ENCODE measurements around the gene CIRBP. TPM values are rescaled to one million over a fixed set of nuclear protein-coding genes. Genes with fewer than 3 reads are reported as not detected.

The CIRBP gene
- total RNA-seq, 2 donors from 2014 or later, result 282 to 301 TPM

DNA sequence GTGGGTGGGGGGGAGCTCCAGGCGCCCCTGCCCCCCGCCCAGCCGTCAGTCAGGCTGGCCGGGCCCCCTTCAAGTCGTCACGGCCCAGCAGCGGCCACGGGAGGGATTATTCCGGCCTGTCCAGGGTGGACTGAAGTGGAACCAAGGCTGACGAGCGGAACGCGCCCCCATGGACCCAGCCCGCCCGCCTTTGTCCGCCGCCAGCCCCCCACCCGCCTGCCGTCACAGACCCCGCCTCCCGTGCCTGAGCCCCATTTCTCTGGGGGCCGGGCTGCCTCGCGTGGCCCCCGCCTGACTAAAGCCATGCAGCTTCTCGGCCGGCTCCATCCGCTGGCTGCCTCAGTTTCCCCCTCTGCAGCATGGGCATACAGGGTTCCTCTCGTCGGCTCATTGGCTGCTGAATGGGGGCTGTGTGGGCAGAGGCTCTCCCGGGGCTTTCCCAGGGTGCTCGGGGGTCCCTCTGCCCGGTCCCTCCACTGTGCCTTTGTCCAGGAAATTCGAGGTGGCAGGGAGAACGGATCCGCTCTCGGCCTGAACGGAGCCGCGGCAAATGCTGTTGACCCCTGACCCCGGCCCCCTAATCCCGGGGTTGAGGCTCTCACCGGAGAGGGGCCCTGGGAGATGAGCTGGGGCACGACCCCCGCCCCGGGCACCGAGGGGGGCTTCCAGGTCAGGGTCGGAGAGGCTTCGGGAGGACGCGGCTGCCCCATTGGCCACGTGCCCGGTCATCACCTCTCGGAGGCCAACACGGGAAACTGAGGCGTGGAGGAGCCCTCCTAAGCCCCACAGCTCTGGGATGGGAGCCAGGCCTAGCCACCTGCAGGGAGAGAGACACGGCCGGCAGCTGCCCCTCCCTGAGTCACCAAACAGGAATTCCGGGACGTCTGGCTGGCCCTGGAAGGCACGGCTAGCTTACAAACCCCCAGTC is 43.9 kb downstream of the CIRBP start:
- Histone ChIP-seq H3K36me3 (ENCODE audit: control insufficient read depth, insufficient read depth, low read length) (no peaks in the 10 kb centered on the region), H3K4me1 (ENCODE audit: control insufficient read depth, insufficient read depth, low read length) (no peaks in the 10 kb centered on the region), H3K27ac (ENCODE audit: low read depth, low read length) (no peak overlapping the region), H3K27me3 (ENCODE audit: control insufficient read depth, insufficient read depth, low read length, poor library complexity, severe bottlenecking) (peaks cover 15% of the 10 kb centered on the region), H3K9ac (ENCODE audit: extremely low read depth, low read length, poor library complexity, severe bottlenecking) (no peak overlapping the region), H3K9me3 (ENCODE audit: control insufficient read depth, low read length) (no peaks in the 10 kb centered on the region), H3K4me3 (ENCODE audit: low read length) (no peak overlapping the region)
- TF ChIP-seq, protein P1, sequence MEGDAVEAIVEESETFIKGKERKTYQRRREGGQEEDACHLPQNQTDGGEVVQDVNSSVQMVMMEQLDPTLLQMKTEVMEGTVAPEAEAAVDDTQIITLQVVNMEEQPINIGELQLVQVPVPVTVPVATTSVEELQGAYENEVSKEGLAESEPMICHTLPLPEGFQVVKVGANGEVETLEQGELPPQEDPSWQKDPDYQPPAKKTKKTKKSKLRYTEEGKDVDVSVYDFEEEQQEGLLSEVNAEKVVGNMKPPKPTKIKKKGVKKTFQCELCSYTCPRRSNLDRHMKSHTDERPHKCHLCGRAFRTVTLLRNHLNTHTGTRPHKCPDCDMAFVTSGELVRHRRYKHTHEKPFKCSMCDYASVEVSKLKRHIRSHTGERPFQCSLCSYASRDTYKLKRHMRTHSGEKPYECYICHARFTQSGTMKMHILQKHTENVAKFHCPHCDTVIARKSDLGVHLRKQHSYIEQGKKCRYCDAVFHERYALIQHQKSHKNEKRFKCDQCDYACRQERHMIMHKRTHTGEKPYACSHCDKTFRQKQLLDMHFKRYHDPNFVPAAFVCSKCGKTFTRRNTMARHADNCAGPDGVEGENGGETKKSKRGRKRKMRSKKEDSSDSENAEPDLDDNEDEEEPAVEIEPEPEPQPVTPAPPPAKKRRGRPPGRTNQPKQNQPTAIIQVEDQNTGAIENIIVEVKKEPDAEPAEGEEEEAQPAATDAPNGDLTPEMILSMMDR (conservative IDR thresholded peaks at IDR 0.05), result no peak
- DNase-seq, result peak; percentile 78
- H3K4me1 Mint-ChIP-seq, result no peaks in the 10 kb centered on the region
- no peaks in the 10 kb centered on the region for H3K36me3 Mint-ChIP-seq (ENCODE audit: low read depth)
- no peak overlapping the region for H3K27ac Mint-ChIP-seq
- H3K27me3 Mint-ChIP-seq (ENCODE audit: insufficient read depth), result peaks cover 18% of the 10 kb centered on the region
- no peaks in the 10 kb centered on the region for H3K9me3 Mint-ChIP-seq
- WGBS, 2 experiments (ENCODE audit: insufficient coverage in 1 of 2, insufficient read length in 1 of 2), result 83 to 90% methylated on average over 19 to 61 of the region's 61 CpGs
- H3K4me3 Mint-ChIP-seq, result no peak overlapping the region

DNA sequence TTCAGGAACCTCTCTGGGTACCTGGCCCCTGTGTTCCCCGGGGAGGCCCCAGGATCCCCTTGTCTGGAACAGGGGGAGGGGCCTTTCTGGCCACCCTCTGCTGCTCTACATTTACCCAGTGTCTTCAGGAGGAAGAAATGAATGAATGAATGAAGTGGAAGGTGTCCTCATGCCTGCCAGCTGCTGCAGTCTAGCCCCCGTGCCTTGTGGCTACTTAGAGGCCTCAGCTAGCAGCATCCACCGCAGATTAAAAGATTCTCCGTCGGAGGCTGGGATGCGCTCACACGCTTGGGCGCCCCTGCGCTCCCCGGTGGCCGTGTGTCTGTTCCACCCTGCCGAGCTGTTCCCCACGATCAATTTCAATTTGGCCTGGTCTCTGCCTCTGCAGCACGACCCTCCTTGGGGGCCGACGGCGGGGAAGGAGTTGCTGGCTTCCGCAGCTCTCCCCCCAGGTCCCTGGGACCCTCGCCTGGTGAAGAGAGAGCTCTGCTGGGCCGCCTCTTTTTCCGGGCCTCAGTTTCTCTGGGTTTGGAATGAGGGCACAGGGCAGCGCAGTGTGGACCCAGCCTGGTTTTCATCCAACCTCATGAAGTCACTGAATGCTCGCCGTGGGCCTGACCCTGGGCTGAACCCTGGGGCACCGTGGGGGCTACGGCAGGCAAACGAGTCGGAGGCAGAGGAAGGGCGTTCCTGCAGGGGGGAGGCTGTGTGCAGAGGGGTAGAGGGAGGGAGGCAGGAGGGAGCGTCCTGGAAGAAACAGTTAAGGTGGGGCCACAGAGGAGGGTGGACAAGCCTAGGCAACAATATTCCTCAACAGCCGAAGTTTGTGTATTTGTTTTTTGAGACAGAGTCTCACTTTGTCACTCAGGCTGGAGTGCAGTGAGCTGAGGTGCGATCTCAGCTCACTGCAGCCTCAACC is 44.8 kb downstream of the CIRBP start:
- no peak overlapping the region for H3K9ac ChIP-seq (ENCODE audit: extremely low read depth, low read length, poor library complexity, severe bottlenecking)
- no peak overlapping the region for H3K27ac ChIP-seq (ENCODE audit: low read depth, low read length)
- Mint-ChIP-seq H3K9me3 (no peaks in the 10 kb centered on the region), H3K4me1 (no peaks in the 10 kb centered on the region), H3K27ac (no peak overlapping the region), H3K4me3 (no peak overlapping the region), H3K27me3 (ENCODE audit: insufficient read depth) (peaks cover 18% of the 10 kb centered on the region), H3K36me3 (ENCODE audit: low read depth) (no peaks in the 10 kb centered on the region)
- peaks cover 15% of the 10 kb centered on the region for H3K27me3 ChIP-seq (ENCODE audit: control insufficient read depth, insufficient read depth, low read length, poor library complexity, severe bottlenecking)
- H3K4me1 ChIP-seq (ENCODE audit: control insufficient read depth, insufficient read depth, low read length), result no peaks in the 10 kb centered on the region
- DNase-seq, result no peak
- no peak overlapping the region for H3K4me3 ChIP-seq (ENCODE audit: low read length)
- 78 to 88% methylated on average over 19 to 32 of the region's 32 CpGs for WGBS, 2 experiments (ENCODE audit: insufficient coverage in 1 of 2, insufficient read length in 1 of 2)
- TF ChIP-seq, protein P1 (conservative IDR thresholded peaks at IDR 0.05), result no peak
- H3K36me3 ChIP-seq (ENCODE audit: control insufficient read depth, insufficient read depth, low read length), result no peaks in the 10 kb centered on the region
- H3K9me3 ChIP-seq (ENCODE audit: control insufficient read depth, low read length), result no peaks in the 10 kb centered on the region

DNA sequence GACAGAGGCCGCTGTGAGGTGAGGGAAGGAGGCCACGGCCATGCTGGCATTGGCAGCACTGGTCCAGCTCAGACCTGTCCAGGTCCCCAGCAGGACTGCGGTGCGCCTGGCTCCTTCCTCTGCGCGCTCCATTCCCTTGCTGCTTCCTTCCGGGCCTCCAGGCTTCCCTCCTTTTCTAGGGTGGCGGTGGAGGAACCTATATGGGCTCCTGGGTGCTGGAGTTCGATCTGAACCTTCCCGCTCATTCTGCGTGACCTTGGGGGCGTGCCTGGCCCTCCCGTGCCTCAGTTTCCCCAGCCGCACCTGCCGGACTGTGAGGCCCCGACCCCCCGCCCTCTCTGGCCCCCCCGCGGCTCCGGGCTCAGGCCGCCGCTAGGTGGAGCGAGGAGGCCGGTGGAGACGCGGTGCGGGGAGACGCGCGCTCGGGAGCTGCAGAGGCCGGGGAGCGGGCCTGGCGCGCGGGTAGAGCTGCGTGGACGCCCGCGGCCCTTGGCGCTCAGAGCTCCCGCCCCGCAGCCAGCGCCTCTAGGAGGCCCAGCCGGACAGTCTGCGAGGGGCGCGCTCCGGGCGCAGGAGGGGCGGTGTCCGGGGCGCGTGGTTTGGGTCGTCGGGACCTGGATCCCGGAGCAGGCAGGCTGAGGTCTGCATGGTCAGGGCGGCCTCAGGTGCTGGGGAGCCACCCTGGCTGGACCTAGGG is 46.5 kb downstream of the CIRBP start:
- no peaks in the 10 kb centered on the region for H3K9me3 ChIP-seq (ENCODE audit: control insufficient read depth, low read length)
- Mint-ChIP-seq H3K27ac (no peak overlapping the region), H3K9me3 (no peaks in the 10 kb centered on the region), H3K4me3 (peak overlapping the region; percentile 13), H3K27me3 (ENCODE audit: insufficient read depth) (peaks cover 18% of the 10 kb centered on the region), H3K36me3 (ENCODE audit: low read depth) (no peaks in the 10 kb centered on the region), H3K4me1 (no peaks in the 10 kb centered on the region)
- TF ChIP-seq, protein P1 (conservative IDR thresholded peaks at IDR 0.05), result peak; percentile 85
- no peaks in the 10 kb centered on the region for H3K4me1 ChIP-seq (ENCODE audit: control insufficient read depth, insufficient read depth, low read length)
- WGBS, 2 experiments (ENCODE audit: insufficient coverage in 1 of 2, insufficient read length in 1 of 2), result 21% methylated on average over 24 to 58 of the region's 58 CpGs
- no peak overlapping the region for H3K27ac ChIP-seq (ENCODE audit: low read depth, low read length)
- peaks cover 15% of the 10 kb centered on the region for H3K27me3 ChIP-seq (ENCODE audit: control insufficient read depth, insufficient read depth, low read length, poor library complexity, severe bottlenecking)
- no peak overlapping the region for H3K9ac ChIP-seq (ENCODE audit: extremely low read depth, low read length, poor library complexity, severe bottlenecking)
- no peak overlapping the region for H3K4me3 ChIP-seq (ENCODE audit: low read length)
- DNase-seq, result peak; percentile 86
- H3K36me3 ChIP-seq (ENCODE audit: control insufficient read depth, insufficient read depth, low read length), result no peaks in the 10 kb centered on the region

Data from endodermal cell (in vitro differentiated cells).